Left lobe of liver (tissue), 2 donors: ENCODE data around the gene ITGB8. TPM values are rescaled to one million over a fixed set of nuclear protein-coding genes. Genes with fewer than 3 reads are reported as not detected.
"Not testable (repeated sequence)": the region's sequence is repeated elsewhere in the genome, so short reads cannot be mapped to it uniquely, and the experiment has no call there.

Source experiments
- ATAC-seq: fragments of 200-7000 bp; cut with Tn5 transposase; one replicate; pipeline ENCODE4 v1.9.1; 2020; ENCODE audit warnings: mild to moderate bottlenecking, moderate library complexity
- DNase-seq: peaks from one replicate; pipeline ENCODE4 v3.0.0-alpha.2; 2020; ENCODE audit warnings: low spot score
- total RNA-seq: library from RNA; stranded (reverse); gene quantifications from one replicate; pipeline ENCODE4 v1.2.1, GENCODE V29; 2021
- donor health status: DM: no; HTN: no; CAD: no; lungs with moderate emphysema.
- donor health status: DM: no; HTN: yes; CAD: no.

ITGB8 gene
- total RNA-seq, 1 donor from 2014 or later = 1.3 TPM

GRCh38 chr7:20364571-20365196 lies 34.0 kb downstream of the ITGB8 start:
- DNase-seq (no peak), ATAC-seq (no peak)

DNA sequence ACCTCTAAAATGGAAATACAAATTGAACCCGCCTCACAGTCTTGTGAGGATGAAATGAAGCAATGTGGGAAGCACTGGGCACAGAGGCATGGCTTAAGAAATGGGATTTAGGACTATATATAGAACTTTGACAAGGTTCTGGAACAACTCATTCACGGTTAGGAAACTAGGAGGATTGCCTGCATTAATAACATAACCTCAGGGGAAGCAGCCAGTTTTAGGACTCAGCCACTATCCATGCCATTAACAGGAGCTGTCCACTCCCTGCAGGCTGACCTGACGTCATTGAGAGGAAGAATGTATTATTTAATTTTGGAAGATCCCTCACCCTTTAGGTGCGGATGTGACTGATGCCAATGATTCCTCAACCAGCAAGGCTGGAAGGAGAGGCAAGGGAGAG lies 34.8 kb downstream of the ITGB8 start:
- no peak for DNase-seq
- no peak for ATAC-seq

DNA sequence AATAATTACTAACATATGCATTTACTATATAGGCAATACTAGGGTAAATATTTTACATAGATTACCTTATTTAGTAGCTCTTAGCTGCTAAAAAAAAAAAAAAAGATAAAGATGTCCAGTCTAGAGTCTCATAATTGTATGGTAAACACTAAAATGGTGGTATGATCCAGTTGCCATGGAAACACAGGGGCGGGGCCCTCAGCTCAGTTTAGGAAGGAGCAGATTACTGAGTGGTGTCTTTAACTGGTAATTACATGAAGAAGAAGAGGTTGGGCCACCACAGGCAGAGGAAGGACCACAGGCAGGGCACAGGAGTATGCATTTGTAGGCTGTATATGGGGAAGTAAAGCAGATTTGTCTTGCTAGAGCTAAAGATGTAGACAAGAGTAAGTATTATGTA lies 43.7 kb downstream of the ITGB8 start:
- ATAC-seq (no peak), DNase-seq (no peak)

- no peak for ATAC-seq
- DNase-seq = no peak
Observed at GRCh38 chr7:20376796-20377195, 46.1 kb downstream of the ITGB8 start.

GRCh38 chr7:20381406-20382034 lies 50.8 kb downstream of the ITGB8 start:
- ATAC-seq = no peak
- no peak for DNase-seq

- DNase-seq (no peak), ATAC-seq (no peak)
Observed at GRCh38 chr7:20383351-20383750, 52.7 kb downstream of the ITGB8 start.

DNA sequence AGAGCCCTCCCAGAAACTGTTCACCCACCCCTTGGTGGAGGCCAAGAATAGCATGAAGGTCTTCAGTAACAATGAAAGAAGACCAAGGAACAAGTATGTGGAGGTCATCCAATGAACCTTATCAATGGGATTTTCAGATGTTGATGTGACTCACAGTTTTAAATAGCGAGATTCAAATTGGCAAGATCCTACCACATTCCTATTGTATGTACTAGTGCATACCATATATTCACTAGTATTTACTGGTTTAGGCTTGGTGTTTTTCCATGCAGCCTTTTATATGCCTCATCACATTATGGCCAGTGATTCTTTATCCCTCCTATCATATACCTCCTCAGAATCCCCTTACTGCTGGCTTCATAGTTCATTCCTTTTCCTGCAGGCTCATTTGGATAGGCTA lies 54.4 kb downstream of the ITGB8 start:
- no peak for ATAC-seq
- no peak for DNase-seq

GRCh38 chr7:20388084-20388483 lies 57.4 kb downstream of the ITGB8 start:
- DNase-seq = no peak
- no peak for ATAC-seq

GRCh38 chr7:20389192-20389591 lies 58.5 kb downstream of the ITGB8 start:
- ATAC-seq, DNase-seq: not testable (repeated sequence)

DNA sequence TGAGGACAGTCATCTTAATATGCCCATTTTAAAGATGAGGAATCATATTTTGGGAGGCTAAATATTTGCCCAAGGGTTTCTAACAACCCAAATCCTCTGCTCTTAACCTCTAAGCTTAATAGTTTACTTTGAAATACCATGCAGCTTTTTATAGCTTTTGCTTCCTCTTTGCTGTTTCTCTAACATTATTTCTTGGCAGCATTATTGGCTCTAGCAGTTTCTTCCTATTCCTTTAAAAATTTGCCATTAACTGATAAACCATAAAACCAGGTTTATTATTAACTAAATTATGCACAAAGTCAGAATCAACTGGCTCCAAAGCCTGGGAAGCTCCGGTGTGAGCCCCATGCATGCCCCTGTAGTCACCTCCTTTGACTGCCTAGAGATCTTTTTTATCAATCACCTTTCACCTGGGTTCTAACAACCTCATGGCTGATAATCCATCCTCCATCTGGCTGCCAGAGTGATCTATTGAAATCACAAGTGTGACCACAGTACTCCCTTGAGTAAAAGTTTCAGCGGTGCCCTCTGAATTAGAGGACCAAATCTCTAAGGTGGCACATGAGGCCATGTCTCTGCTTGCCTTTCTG lies 62.4 kb downstream of the ITGB8 start:
- ATAC-seq (no peak), DNase-seq (no peak)

DNA sequence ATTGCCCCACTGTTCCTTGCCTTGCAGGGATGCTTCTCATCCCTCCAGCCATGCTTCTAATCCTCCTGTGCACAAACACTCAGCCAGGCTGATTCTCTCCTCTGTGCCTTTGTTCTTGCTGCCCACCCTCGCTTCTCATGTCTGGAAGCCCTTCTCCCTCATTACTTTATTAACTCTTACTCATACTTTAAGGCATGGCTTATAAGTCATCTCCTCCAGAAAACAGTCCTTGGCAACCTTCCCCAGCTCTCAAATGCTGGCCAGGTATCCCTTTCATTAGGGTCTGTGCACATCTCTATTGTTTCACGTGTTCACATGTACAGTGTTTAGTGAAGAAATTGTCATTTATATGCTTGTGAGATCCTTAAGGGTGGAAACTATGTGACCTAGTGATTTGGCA lies 62.9 kb downstream of the ITGB8 start:
- no peak for ATAC-seq
- DNase-seq = no peak

DNA sequence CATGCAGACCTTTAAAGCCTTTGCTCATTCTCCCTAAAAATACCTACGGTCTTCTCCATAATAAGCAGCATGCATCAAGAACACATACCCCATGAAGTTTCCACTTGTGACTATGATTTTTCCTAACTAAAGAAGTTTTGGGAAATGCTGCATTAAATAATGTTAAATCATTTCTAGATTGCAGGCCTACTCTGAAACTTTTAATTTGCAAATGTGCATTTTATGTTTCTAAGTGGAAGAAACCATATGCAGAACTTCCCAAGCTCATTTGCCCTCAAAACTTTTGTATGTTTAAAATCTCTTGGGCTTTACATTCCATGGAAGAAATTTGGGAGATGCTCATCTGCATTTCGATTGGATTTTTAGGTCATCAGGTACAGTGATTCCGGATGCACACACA lies 63.6 kb downstream of the ITGB8 start:
- DNase-seq (no peak), ATAC-seq (no peak)

DNA sequence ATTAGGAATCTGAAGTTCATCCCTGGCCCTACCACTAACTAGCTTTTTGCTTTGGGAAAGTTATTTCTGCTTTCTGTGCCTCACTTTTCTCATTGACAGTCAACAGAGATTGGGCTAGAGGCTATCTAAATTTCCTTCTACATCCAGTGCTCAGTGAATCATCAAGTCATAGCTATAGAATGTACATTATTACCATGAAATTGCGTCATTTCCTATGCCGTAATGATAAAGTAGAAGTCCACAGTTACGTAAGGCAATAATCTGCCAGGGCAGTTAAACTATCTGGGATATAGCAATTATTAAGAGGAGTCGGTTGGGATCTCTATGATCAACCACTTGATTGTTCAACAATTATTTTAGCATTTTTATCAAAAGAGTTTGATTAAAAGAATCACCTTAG lies 64.4 kb downstream of the ITGB8 start:
- DNase-seq (no peak), ATAC-seq (no peak)

GRCh38 chr7:20395511-20395910 lies 64.8 kb downstream of the ITGB8 start:
- no peak for DNase-seq
- ATAC-seq = no peak

DNA sequence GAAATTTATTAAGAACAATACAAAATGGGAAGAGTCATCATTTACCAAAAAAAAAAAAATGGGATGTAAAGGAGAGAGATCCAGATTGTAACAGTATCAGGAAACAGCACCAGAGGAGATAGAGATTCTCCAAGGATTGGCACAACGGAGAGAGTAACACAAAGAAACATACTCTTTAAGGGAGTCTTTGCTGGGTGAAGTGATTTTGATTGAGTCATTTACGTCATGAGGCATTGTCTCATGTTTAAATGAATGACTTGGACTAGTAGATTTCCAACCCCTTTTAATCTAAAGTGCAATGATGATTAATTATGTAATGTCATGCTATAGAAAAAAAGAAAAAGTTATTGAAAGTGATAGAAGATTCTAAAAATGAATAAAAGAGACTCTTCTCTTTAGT lies 68.8 kb downstream of the ITGB8 start:
- no peak for ATAC-seq
- DNase-seq = no peak

GRCh38 chr7:20401861-20402746 lies 71.4 kb downstream of the ITGB8 start:
- no peak for DNase-seq

GRCh38 chr7:20402747-20403230 lies 72.1 kb downstream of the ITGB8 start:
- ATAC-seq (no peak), DNase-seq (no peak)

More at GRCh38 chr7:20401861-20402746, 71.4 kb downstream of the ITGB8 start:
- ATAC-seq = no peak

GRCh38 chr7:20403331-20403730 lies 72.6 kb downstream of the ITGB8 start:
- ATAC-seq (no peak), DNase-seq (no peak)

GRCh38 chr7:20404320-20404719 lies 73.6 kb downstream of the ITGB8 start:
- ATAC-seq = no peak
- DNase-seq = no peak

DNA sequence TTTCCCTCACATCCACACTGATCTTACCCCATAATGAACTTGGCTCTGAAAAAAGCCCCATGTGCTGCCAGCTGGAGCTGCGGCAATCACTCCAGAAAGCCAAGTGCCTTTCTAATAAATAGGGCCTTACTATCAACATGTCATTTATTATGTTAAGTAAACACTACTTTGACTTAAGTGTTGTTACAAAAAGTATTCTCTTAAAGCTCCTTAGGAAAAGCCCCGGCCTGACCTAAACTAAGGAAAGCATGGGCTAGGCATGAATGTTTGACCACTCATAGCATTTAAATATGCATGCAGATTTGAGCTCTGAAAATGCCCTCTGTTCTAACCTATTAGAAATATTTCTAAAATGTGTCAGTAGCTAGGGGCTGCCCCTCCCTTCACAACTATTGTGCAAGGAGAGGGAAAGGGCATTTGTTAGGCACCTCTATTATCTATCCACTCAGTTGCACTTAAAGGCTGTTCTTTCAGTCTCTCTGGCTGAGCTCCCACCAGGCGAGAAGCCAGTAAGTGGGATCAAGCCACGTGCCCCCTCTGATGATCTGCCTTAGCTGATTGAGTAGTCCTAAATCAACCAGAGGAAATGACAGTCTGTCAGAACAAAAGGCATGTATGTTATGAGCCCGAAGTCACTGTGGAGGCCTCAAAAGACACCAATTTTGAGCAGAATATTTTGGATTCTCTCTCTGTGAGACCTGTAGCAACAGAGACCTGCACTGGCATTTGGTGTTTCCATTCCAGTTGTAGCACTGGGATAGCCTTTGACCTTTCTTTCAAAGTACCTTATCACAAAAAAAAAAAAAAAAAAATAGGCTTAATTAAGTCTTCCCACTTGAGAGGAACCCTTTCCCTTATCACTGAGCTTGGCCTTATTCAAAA lies 77.1 kb downstream of the ITGB8 start:
- ATAC-seq = peak; percentile 39
- DNase-seq = no peak
